CD4-positive, alpha-beta T cell (primary cell): ENCODE results near the gene PTGR2. TPM values are rescaled to one million over a fixed set of nuclear protein-coding genes. Genes with fewer than 3 reads are reported as not detected.
"Not testable (repeated sequence)": the region's sequence is repeated elsewhere in the genome, so short reads cannot be mapped to it uniquely, and the experiment has no call there.

Experiments
- ATAC-seq: fragments of 200-7000 bp; cut with Tn5 transposase; one replicate; pipeline ENCODE4 v1.10.0; 2022; ENCODE audit warnings: mild to moderate bottlenecking; ENCODE audit not compliant: poor library complexity
- CTCF ChIA-PET: fragments of 350-600 bp; sonication (Branson Sonifier 250); formaldehyde crosslinking; loops from one replicate; lab custom pipeline; 2021; ENCODE audit warnings: antibody characterized with exemption, inconsistent platforms; lab: Charles Lee
- POLR2A ChIA-PET: fragments of 350-600 bp; sonication (Branson Sonifier 250); formaldehyde crosslinking; loops from one replicate; lab custom pipeline; 2021; ENCODE audit warnings: antibody characterized with exemption, inconsistent platforms; lab: Charles Lee
- DNase-seq, 14 experiments: peaks; one replicate each; pipeline ENCODE4 v3.0.0-alpha.2; 2013 to 2020; ENCODE audit warnings: mixed read lengths in 2 of 14
- H3K27ac ChIP-seq, 2 donors: one replicate each; pipeline versions ENCODE4 v1.5.1 to v1.7.0; 2013; ENCODE audit warnings: low read length in 2 of 2, low read depth in 1 of 2, mild to moderate bottlenecking in 1 of 2
- H3K27me3 ChIP-seq, 2 experiments: 1 replicate in 1 of 2; 2 replicates in 1 of 2; pipeline versions ENCODE4 v1.6.1 to v1.7.0; 2013; ENCODE audit warnings: low read length in 2 of 2, control low read depth in 1 of 2, mild to moderate bottlenecking in 1 of 2, moderate library complexity in 1 of 2; ENCODE audit not compliant: insufficient read depth in 2 of 2, control insufficient read depth in 1 of 2
- H3K36me3 ChIP-seq: one replicate; pipeline ENCODE4 v1.6.1; 2013; ENCODE audit warnings: low read length, control low read depth; ENCODE audit not compliant: insufficient read depth
- H3K4me1 ChIP-seq: one replicate; pipeline ENCODE4 v1.6.1; 2013; ENCODE audit warnings: low read length, control low read depth; ENCODE audit not compliant: insufficient read depth
- H3K4me3 ChIP-seq: one replicate; pipeline ENCODE4 v1.5.1; 2013; ENCODE audit warnings: mild to moderate bottlenecking, low read length, moderate library complexity
- H3K9me3 ChIP-seq, 2 experiments: 1 replicate in 1 of 2; 2 replicates in 1 of 2; pipeline versions ENCODE4 v1.6.1 to v1.7.0; 2013; ENCODE audit warnings: low read length in 2 of 2, mild to moderate bottlenecking in 2 of 2, control low read depth in 1 of 2, moderate library complexity in 1 of 2; ENCODE audit not compliant: control insufficient read depth in 1 of 2, insufficient read depth in 1 of 2
- H3K27ac Mint-ChIP-seq: one replicate; pipeline ENCODE4 v1.8.0; 2020; ENCODE audit warnings: mixed read lengths
- H3K27me3 Mint-ChIP-seq: one replicate; pipeline ENCODE4 v1.8.0; 2021; ENCODE audit warnings: mixed read lengths
- H3K36me3 Mint-ChIP-seq: one replicate; pipeline ENCODE4 v1.8.0; 2021; ENCODE audit warnings: low read depth, mixed read lengths
- H3K4me1 Mint-ChIP-seq: one replicate; pipeline ENCODE4 v1.8.0; 2021; ENCODE audit warnings: low read depth, mixed read lengths
- H3K4me3 Mint-ChIP-seq: one replicate; pipeline ENCODE4 v1.8.0; 2020; ENCODE audit warnings: mild to moderate bottlenecking, mixed read lengths
- H3K9me3 Mint-ChIP-seq: one replicate; pipeline ENCODE4 v1.8.0; 2020; ENCODE audit warnings: mixed read lengths
- CTCF ChIP-seq: fragments of 200-600 bp; IDR thresholded peaks from one replicate; pipeline ENCODE4 v1.8.0; 2022; ENCODE audit warnings: antibody characterized with exemption, mild to moderate bottlenecking
- intact Hi-C, 2 experiments: fragments of 100-400 bp; cut with DNase I in 1 of 2; cut with micrococcal nuclease in 1 of 2; formaldehyde crosslinking; loops; one replicate each; pipeline versions ENCODE4 v1.15.1 to v1.9.0; 2023 to 2025; cut with DNase I, micrococcal nuclease
- total RNA-seq, 174 experiments: library from RNA in 2 of 174; stranded (reverse) in 2 of 174; gene quantifications; one replicate each; pipeline ENCODE4 v1.2.3 and lab custom pipeline; 2021 to 2026

The PTGR2 gene
- total RNA-seq, 2 experiments from 2014 or later, result 0.70 to 1.1 TPM

GRCh38 chr14:73913256-73913655 lies 61.6 kb downstream of the PTGR2 start:
- Histone ChIP-seq H3K27ac (no peak overlapping the region), H3K4me1 (no peaks in the 10 kb centered on the region), H3K27me3 (no peaks in the 10 kb centered on the region), H3K9me3 (peaks cover 4 to 9% of the 10 kb centered on the region in 2 experiments), H3K4me3 (no peak overlapping the region), H3K36me3 (peaks cover 63% of the 10 kb centered on the region)
- ATAC-seq (no peak), DNase-seq (no peak)
- Mint-ChIP-seq H3K27ac (no peak overlapping the region), H3K36me3 (peaks cover 82% of the 10 kb centered on the region), H3K9me3 (peaks cover 5% of the 10 kb centered on the region), H3K4me3 (no peak overlapping the region), H3K4me1 (peaks cover 9% of the 10 kb centered on the region), H3K27me3 (no peaks in the 10 kb centered on the region)
- CTCF ChIA-PET, result no interaction called here
- intact Hi-C loops, result no loop called here
- POLR2A ChIA-PET, result no interaction called here
- TF ChIP-seq CTCF, result no peak

- no peak for DNase-seq
- Histone ChIP-seq H3K4me1 (no peaks in the 10 kb centered on the region), H3K9me3 (peaks cover 4 to 9% of the 10 kb centered on the region in 2 experiments), H3K27ac (no peak overlapping the region), H3K36me3 (peaks cover 57% of the 10 kb centered on the region), H3K4me3 (no peak overlapping the region), H3K27me3 (no peaks in the 10 kb centered on the region)
- CTCF ChIA-PET, result no interaction called here
- peaks cover 3% of the 10 kb centered on the region for H3K9me3 Mint-ChIP-seq
- peaks cover 5% of the 10 kb centered on the region for H3K4me1 Mint-ChIP-seq
- TF ChIP-seq CTCF, result no peak
- no peak overlapping the region for H3K4me3 Mint-ChIP-seq
- H3K27ac Mint-ChIP-seq, result no peak overlapping the region
- no peaks in the 10 kb centered on the region for H3K27me3 Mint-ChIP-seq
- intact Hi-C loops, result no loop called here
- H3K36me3 Mint-ChIP-seq, result peaks cover 80% of the 10 kb centered on the region
- POLR2A ChIA-PET, result no interaction called here
- ATAC-seq, result no peak
Observed at GRCh38 chr14:73916324-73916723, 64.7 kb downstream of the PTGR2 start.

GRCh38 chr14:73919457-73919856 lies 67.8 kb downstream of the PTGR2 start:
- H3K4me3 ChIP-seq, H3K27me3 ChIP-seq, H3K27ac ChIP-seq, CTCF ChIA-PET, H3K4me1 ChIP-seq, H3K4me3 Mint-ChIP-seq, H3K27ac Mint-ChIP-seq, H3K9me3 ChIP-seq, DNase-seq, intact Hi-C loops, H3K27me3 Mint-ChIP-seq, H3K4me1 Mint-ChIP-seq, H3K9me3 Mint-ChIP-seq, ATAC-seq: not testable (repeated sequence)
- POLR2A ChIA-PET, result interaction anchor here (1.7 kb wide), 1 partner anchor 30 kb away, joined by 4 read pairs; the partner anchor contains the start of genes COQ6 and FAM161B
- peaks cover 61% of the 10 kb centered on the region for H3K36me3 ChIP-seq
- H3K36me3 Mint-ChIP-seq, result peaks cover 83% of the 10 kb centered on the region

- ChIA-PET CTCF (no interaction called here), POLR2A (no interaction called here)
- no peaks in the 10 kb centered on the region for H3K27me3 ChIP-seq
- Mint-ChIP-seq H3K27ac (no peak overlapping the region), H3K4me3 (no peak overlapping the region), H3K9me3 (no peaks in the 10 kb centered on the region), H3K4me1 (no peaks in the 10 kb centered on the region), H3K27me3 (no peaks in the 10 kb centered on the region), H3K36me3 (peaks cover 97% of the 10 kb centered on the region)
- ATAC-seq (no peak), DNase-seq (no peak)
- TF ChIP-seq CTCF, result no peak
- intact Hi-C loops, result no loop called here
- H3K4me3 ChIP-seq, result no peak overlapping the region
- no peak overlapping the region for H3K27ac ChIP-seq
- no peaks in the 10 kb centered on the region for H3K9me3 ChIP-seq
- peaks cover 80% of the 10 kb centered on the region for H3K36me3 ChIP-seq
- no peaks in the 10 kb centered on the region for H3K4me1 ChIP-seq
Observed at GRCh38 chr14:73924337-73924736, 72.7 kb downstream of the PTGR2 start.
